HCT116 (cell line): ENCODE results near the gene INF2.

Experiments used
- EZH2 ChIP-seq: fragments of 200-600 bp; sonication (generic); IDR thresholded peaks from 2 replicates; pipeline ENCODE4 v1.6.1; 2017; ENCODE audit warnings: antibody characterized with exemption, mixed run types
- RAD21 ChIP-seq: IDR thresholded peaks from 2 replicates; pipeline ENCODE4 v1.6.1; 2012; ENCODE audit warnings: low read depth, mild to moderate bottlenecking
- SP1 ChIP-seq: IDR thresholded peaks from 2 replicates; pipeline ENCODE4 v1.6.1; 2012; ENCODE audit warnings: low read depth
- TF ChIP-seq, protein P1 (sequence below), 3 experiments: fragments of 200-600 bp in 1 of 3; sonication (generic) in 1 of 3; IDR thresholded peaks in 2 of 3; conservative IDR thresholded peaks in 1 of 3; 2 replicates each; pipeline ENCODE4 v1.5.1; 2012 to 2017; ENCODE audit warnings: low read depth in 2 of 3, low read length in 2 of 3, antibody characterized with exemption in 1 of 3, borderline replicate concordance in 1 of 3, control low read depth in 1 of 3, mild to moderate bottlenecking in 1 of 3, mixed read lengths in 1 of 3, mixed run types in 1 of 3, moderate library complexity in 1 of 3; ENCODE audit not compliant: insufficient read depth in 1 of 3
- TF ChIP-seq, protein P2 (sequence below): IDR thresholded peaks from 2 replicates; pipeline ENCODE4 v1.6.1; 2012; ENCODE audit warnings: low read depth

- TF ChIP-seq, protein P1, sequence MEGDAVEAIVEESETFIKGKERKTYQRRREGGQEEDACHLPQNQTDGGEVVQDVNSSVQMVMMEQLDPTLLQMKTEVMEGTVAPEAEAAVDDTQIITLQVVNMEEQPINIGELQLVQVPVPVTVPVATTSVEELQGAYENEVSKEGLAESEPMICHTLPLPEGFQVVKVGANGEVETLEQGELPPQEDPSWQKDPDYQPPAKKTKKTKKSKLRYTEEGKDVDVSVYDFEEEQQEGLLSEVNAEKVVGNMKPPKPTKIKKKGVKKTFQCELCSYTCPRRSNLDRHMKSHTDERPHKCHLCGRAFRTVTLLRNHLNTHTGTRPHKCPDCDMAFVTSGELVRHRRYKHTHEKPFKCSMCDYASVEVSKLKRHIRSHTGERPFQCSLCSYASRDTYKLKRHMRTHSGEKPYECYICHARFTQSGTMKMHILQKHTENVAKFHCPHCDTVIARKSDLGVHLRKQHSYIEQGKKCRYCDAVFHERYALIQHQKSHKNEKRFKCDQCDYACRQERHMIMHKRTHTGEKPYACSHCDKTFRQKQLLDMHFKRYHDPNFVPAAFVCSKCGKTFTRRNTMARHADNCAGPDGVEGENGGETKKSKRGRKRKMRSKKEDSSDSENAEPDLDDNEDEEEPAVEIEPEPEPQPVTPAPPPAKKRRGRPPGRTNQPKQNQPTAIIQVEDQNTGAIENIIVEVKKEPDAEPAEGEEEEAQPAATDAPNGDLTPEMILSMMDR (IDR thresholded peaks at IDR 0.05 in 2 of 3, conservative IDR thresholded peaks at IDR 0.05 in 1 of 3; ENCODE audit: borderline replicate concordance in 1 of 3, insufficient read depth in 1 of 3, low read depth in 2 of 3, low read length in 2 of 3): no peak
- TF ChIP-seq RAD21 (no peak), EZH2 (no peak), SP1 (no peak)
- TF ChIP-seq, protein P2, sequence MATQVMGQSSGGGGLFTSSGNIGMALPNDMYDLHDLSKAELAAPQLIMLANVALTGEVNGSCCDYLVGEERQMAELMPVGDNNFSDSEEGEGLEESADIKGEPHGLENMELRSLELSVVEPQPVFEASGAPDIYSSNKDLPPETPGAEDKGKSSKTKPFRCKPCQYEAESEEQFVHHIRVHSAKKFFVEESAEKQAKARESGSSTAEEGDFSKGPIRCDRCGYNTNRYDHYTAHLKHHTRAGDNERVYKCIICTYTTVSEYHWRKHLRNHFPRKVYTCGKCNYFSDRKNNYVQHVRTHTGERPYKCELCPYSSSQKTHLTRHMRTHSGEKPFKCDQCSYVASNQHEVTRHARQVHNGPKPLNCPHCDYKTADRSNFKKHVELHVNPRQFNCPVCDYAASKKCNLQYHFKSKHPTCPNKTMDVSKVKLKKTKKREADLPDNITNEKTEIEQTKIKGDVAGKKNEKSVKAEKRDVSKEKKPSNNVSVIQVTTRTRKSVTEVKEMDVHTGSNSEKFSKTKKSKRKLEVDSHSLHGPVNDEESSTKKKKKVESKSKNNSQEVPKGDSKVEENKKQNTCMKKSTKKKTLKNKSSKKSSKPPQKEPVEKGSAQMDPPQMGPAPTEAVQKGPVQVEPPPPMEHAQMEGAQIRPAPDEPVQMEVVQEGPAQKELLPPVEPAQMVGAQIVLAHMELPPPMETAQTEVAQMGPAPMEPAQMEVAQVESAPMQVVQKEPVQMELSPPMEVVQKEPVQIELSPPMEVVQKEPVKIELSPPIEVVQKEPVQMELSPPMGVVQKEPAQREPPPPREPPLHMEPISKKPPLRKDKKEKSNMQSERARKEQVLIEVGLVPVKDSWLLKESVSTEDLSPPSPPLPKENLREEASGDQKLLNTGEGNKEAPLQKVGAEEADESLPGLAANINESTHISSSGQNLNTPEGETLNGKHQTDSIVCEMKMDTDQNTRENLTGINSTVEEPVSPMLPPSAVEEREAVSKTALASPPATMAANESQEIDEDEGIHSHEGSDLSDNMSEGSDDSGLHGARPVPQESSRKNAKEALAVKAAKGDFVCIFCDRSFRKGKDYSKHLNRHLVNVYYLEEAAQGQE: no peak
Observed at GRCh38 chr14:104712881-104713734, 23.7 kb downstream of the INF2 start.
